K562 (cell line): ENCODE results near the gene CPNE1. TPM values are rescaled to one million over a fixed set of nuclear protein-coding genes. Genes with fewer than 3 reads are reported as not detected.

ENCODE experiments used
- BRCA1 ChIP-seq, 2 experiments: fragments of 450-650 bp in 1 of 2; sonication (generic) in 1 of 2; formaldehyde crosslinking in 1 of 2; IDR thresholded peaks; 2 replicates each; pipeline versions ENCODE4 v1.5.0 to v1.6.1; 2017 to 2020; ENCODE audit warnings: mild to moderate bottlenecking in 1 of 2, missing genetic modification reagents in 1 of 2
- EP400 ChIP-seq: fragments of 450-650 bp; IDR thresholded peaks from 2 replicates; pipeline ENCODE4 v1.6.1; 2017; ENCODE audit warnings: antibody characterized with exemption, mild to moderate bottlenecking, moderate library complexity
- ETS2 ChIP-seq: IDR thresholded peaks from 2 replicates; pipeline ENCODE4 v1.6.1; 2016; ENCODE audit warnings: borderline replicate concordance, missing genetic modification characterization, mild to moderate bottlenecking, moderate library complexity, missing compliant biosample characterization; ENCODE audit not compliant: poor library complexity, severe bottlenecking
- HDGF ChIP-seq: fragments of 450-650 bp; IDR thresholded peaks from 2 replicates; pipeline ENCODE4 v1.6.1; 2016
- JUN ChIP-seq, 2 experiments: sonication (generic) in 1 of 2; formaldehyde crosslinking in 1 of 2; IDR thresholded peaks; 2 replicates each; pipeline versions ENCODE4 v1.6.1 to v1.8.0; 2012 to 2022; ENCODE audit warnings: borderline replicate concordance in 2 of 2, mild to moderate bottlenecking in 2 of 2, improper control_type of control experiment in 1 of 2, low read depth in 1 of 2, low read length in 1 of 2, missing genetic modification reagents in 1 of 2
- MYC ChIP-seq, 2 experiments: fragments of 250-450 bp in 1 of 2; sonication (Bioruptor Pico) in 1 of 2; IDR thresholded peaks; 2 replicates each; pipeline versions ENCODE4 v1.5.1 to v1.6.1; 2012 to 2021; ENCODE audit warnings: low read depth in 2 of 2, borderline replicate concordance in 1 of 2, improper control_type of control experiment in 1 of 2, low read length in 1 of 2, mild to moderate bottlenecking in 1 of 2, moderate library complexity in 1 of 2
- RUNX1 ChIP-seq: sonication (generic); IDR thresholded peaks from 2 replicates; pipeline ENCODE4 v1.6.1; 2016; ENCODE audit warnings: antibody characterized with exemption, low read depth
- ZNF717 ChIP-seq: fragments of 250-450 bp; sonication (Bioruptor Pico); IDR thresholded peaks from 2 replicates; pipeline ENCODE4 v1.5.0; 2021
- polyA plus RNA-seq, 8 experiments: library from polyadenylated mRNA; depleted of rRNA in 4 of 8; stranded (reverse) in 5 of 8; unstranded in 3 of 8; fragments of >200 nt; fragmentation: Nextera tagmentation in 2 of 8; fragmentation: Illumina TruSeq in 1 of 8; extraction: Ambion mirVana in 2 of 8; extraction: Trizol in 1 of 8; gene quantifications; 2 replicates each; pipeline versions ENCODE4 v1.2.1 to v1.2.3, GENCODE V29; 2011 to 2014; ENCODE audit warnings: inconsistent platforms in 1 of 8, missing spikeins in 1 of 8
- total RNA-seq, 7 experiments: library from RNA; depleted of rRNA in 6 of 7; stranded (reverse); fragments of >200 nt in 6 of 7; fragmentation: Illumina TruSeq in 2 of 7; extraction: Trizol in 2 of 7; gene quantifications; 2 replicates each; pipeline versions ENCODE4 v1.2.1 to v1.2.3, GENCODE V29; 2011 to 2021; ENCODE audit warnings: low replicate concordance in 1 of 7
- TF ChIP-seq, protein P1 (sequence below), 2 experiments: fragments of 150-350 bp in 1 of 2; IDR thresholded peaks; 2 replicates each; pipeline ENCODE4 v1.6.1; 2012 to 2016; ENCODE audit warnings: low read depth in 2 of 2, low read length in 2 of 2, mild to moderate bottlenecking in 1 of 2, moderate library complexity in 1 of 2
- TF ChIP-seq, protein P2 (sequence below): fragments of 250-450 bp; sonication (Bioruptor Pico); IDR thresholded peaks from 2 replicates; pipeline ENCODE4 v1.8.0; 2022; ENCODE audit warnings: moderate library complexity, mild to moderate bottlenecking, inconsistent platforms
- TF ChIP-seq, protein P3 (sequence below): fragments of 250-450 bp; sonication (Bioruptor Pico); IDR thresholded peaks from 2 replicates; pipeline ENCODE4 v1.5.0; 2020; ENCODE audit warnings: mild to moderate bottlenecking
- TF ChIP-seq, protein P4 (sequence below): fragments of 450-650 bp; IDR thresholded peaks from 2 replicates; pipeline ENCODE4 v1.6.1; 2017; ENCODE audit warnings: antibody characterized with exemption, mild to moderate bottlenecking
- TF ChIP-seq, protein P5 (sequence below): fragments of 450-650 bp; IDR thresholded peaks from 2 replicates; pipeline ENCODE4 v1.6.1; 2016; ENCODE audit warnings: antibody characterized with exemption

The CPNE1 gene
- total and polyA plus RNA-seq, 9 of the 15 experiments (the other 6 are each of a cell fraction or from before 2014, with no cell fraction given): 42.1 to 102 (median 56.0) TPM

DNA sequence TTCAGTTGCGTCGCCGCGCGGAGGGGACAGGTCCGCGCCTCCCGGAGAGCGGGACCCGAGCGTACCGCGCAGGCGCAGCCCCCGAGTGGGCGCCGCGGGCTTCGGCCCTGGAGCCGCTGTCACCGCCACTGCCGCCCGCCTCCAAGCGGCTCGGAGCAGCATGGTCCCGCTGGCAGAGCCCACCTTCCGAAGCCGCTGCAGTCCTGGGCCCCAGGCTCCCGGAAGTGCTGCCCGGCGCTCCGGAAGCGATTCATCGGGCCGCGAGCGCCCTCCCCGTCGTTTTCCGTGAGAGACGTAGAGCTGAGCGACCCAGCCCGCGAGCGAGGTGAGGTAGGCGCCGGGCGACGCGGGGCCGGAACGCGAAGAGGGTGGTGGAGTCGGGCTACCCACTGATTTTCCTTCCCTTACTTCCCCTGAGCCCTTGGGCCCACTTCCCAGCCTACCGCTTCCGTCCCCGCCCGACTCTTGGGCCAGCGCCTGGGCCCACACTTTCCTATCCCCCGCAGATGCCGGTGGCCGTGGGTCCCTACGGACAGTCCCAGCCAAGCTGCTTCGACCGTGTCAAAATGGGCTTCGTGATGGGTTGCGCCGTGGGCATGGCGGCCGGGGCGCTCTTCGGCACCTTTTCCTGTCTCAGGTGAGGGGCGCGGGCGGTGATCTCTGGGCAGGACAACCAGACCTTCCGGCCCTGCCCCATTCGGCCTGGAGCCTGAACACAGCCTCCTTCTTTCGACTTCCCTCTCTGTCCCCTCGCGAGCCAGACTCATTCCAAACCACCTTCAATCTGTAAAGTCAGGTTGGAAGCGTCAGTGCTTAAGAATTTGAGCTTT is 34.6 kb upstream of the CPNE1 start, which contains the start of the genes NFS1 and ROMO1 (continued):
- TF ChIP-seq, protein P1, sequence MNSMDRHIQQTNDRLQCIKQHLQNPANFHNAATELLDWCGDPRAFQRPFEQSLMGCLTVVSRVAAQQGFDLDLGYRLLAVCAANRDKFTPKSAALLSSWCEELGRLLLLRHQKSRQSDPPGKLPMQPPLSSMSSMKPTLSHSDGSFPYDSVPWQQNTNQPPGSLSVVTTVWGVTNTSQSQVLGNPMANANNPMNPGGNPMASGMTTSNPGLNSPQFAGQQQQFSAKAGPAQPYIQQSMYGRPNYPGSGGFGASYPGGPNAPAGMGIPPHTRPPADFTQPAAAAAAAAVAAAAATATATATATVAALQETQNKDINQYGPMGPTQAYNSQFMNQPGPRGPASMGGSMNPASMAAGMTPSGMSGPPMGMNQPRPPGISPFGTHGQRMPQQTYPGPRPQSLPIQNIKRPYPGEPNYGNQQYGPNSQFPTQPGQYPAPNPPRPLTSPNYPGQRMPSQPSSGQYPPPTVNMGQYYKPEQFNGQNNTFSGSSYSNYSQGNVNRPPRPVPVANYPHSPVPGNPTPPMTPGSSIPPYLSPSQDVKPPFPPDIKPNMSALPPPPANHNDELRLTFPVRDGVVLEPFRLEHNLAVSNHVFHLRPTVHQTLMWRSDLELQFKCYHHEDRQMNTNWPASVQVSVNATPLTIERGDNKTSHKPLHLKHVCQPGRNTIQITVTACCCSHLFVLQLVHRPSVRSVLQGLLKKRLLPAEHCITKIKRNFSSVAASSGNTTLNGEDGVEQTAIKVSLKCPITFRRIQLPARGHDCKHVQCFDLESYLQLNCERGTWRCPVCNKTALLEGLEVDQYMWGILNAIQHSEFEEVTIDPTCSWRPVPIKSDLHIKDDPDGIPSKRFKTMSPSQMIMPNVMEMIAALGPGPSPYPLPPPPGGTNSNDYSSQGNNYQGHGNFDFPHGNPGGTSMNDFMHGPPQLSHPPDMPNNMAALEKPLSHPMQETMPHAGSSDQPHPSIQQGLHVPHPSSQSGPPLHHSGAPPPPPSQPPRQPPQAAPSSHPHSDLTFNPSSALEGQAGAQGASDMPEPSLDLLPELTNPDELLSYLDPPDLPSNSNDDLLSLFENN (IDR thresholded peaks at IDR 0.05; ENCODE audit: low read depth in 2 of 2, low read length in 2 of 2): no peak; a peak in 1 of 4 replicates
- TF ChIP-seq ETS2 (tag) (no peak), HDGF (0 out of 2 replicates have a peak, but pooled peaks have one; percentile 35), EP400 (peak; percentile 85), ZNF717 (CRISPR knock-in tag) (no peak), MYC (IDR thresholded peaks at IDR 0.05; ENCODE audit: low read depth, low read length) (peak; percentile 75; the same call in 1 of the 2 replicates), MYC (CRISPR knock-in tag; IDR thresholded peaks at IDR 0.05; ENCODE audit: borderline replicate concordance, low read depth) (peak; percentile 77; the same call in 1 of the 2 replicates), BRCA1 (IDR thresholded peaks at IDR 0.05) (no peak), BRCA1 (CRISPR knock-in tag; IDR thresholded peaks at IDR 0.05) (no peak), JUN (IDR thresholded peaks at IDR 0.05; ENCODE audit: borderline replicate concordance, low read depth, low read length) (no peak), JUN (CRISPR knock-in tag; IDR thresholded peaks at IDR 0.05; ENCODE audit: borderline replicate concordance) (peak; percentile 73; the same call in 1 of the 2 replicates), RUNX1 (no peak)
- TF ChIP-seq, protein P2, sequence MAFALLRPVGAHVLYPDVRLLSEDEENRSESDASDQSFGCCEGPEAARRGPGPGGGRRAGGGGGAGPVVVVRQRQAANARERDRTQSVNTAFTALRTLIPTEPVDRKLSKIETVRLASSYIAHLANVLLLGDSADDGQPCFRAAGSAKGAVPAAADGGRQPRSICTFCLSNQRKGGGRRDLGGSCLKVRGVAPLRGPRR (CRISPR knock-in tag): no peak
- TF ChIP-seq, protein P3, sequence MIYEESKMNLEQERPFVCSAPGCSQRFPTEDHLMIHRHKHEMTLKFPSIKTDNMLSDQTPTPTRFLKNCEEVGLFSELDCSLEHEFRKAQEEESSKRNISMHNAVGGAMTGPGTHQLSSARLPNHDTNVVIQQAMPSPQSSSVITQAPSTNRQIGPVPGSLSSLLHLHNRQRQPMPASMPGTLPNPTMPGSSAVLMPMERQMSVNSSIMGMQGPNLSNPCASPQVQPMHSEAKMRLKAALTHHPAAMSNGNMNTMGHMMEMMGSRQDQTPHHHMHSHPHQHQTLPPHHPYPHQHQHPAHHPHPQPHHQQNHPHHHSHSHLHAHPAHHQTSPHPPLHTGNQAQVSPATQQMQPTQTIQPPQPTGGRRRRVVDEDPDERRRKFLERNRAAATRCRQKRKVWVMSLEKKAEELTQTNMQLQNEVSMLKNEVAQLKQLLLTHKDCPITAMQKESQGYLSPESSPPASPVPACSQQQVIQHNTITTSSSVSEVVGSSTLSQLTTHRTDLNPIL: no peak
- TF ChIP-seq, protein P4, sequence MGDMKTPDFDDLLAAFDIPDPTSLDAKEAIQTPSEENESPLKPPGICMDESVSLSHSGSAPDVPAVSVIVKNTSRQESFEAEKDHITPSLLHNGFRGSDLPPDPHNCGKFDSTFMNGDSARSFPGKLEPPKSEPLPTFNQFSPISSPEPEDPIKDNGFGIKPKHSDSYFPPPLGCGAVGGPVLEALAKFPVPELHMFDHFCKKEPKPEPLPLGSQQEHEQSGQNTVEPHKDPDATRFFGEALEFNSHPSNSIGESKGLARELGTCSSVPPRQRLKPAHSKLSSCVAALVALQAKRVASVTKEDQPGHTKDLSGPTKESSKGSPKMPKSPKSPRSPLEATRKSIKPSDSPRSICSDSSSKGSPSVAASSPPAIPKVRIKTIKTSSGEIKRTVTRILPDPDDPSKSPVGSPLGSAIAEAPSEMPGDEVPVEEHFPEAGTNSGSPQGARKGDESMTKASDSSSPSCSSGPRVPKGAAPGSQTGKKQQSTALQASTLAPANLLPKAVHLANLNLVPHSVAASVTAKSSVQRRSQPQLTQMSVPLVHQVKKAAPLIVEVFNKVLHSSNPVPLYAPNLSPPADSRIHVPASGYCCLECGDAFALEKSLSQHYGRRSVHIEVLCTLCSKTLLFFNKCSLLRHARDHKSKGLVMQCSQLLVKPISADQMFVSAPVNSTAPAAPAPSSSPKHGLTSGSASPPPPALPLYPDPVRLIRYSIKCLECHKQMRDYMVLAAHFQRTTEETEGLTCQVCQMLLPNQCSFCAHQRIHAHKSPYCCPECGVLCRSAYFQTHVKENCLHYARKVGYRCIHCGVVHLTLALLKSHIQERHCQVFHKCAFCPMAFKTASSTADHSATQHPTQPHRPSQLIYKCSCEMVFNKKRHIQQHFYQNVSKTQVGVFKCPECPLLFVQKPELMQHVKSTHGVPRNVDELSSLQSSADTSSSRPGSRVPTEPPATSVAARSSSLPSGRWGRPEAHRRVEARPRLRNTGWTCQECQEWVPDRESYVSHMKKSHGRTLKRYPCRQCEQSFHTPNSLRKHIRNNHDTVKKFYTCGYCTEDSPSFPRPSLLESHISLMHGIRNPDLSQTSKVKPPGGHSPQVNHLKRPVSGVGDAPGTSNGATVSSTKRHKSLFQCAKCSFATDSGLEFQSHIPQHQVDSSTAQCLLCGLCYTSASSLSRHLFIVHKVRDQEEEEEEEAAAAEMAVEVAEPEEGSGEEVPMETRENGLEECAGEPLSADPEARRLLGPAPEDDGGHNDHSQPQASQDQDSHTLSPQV: no peak
- TF ChIP-seq, protein P5, sequence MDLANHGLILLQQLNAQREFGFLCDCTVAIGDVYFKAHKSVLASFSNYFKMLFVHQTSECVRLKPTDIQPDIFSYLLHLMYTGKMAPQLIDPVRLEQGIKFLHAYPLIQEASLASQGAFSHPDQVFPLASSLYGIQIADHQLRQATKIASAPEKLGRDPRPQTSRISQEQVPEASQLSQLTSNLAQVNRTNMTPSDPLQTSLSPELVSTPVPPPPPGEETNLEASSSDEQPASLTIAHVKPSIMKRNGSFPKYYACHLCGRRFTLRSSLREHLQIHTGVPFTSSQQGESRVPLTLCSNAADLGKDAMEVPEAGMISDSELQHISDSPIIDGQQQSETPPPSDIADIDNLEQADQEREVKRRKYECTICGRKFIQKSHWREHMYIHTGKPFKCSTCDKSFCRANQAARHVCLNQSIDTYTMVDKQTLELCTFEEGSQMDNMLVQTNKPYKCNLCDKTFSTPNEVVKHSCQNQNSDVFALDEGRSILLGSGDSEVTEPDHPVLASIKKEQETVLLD: no peak
